LNCaP clone FGC (cell line): Measurements from ENCODE around the gene ZNF831.

ENCODE experiments used
- DNase-seq: peaks from one replicate; pipeline ENCODE4 v3.0.0-alpha.2; 2011; ENCODE audit warnings: low read depth
- H3K4me3 ChIP-seq: 2 replicates; pipeline ENCODE4 v1.5.1; 2011; ENCODE audit warnings: mild to moderate bottlenecking, low read depth, low read length, control low read depth
- CTCF ChIP-seq: IDR thresholded peaks from 2 replicates; pipeline ENCODE4 v1.5.1; 2012; ENCODE audit warnings: mild to moderate bottlenecking; ENCODE audit not compliant: control insufficient read depth, insufficient read depth; ENCODE audit errors: extremely low read depth

The ZNF831 gene

GRCh38 chr20:59122566-59122919, 41.1 kb upstream of the ZNF831 start:
- no peak for DNase-seq
- no peak for TF ChIP-seq CTCF
- no peak overlapping the region for H3K4me3 ChIP-seq

- no peak overlapping the region for H3K4me3 ChIP-seq
- TF ChIP-seq CTCF: no peak
- DNase-seq: no peak
Observed at GRCh38 chr20:59123011-59123677, 40.5 kb upstream of the ZNF831 start.

- no peak overlapping the region for H3K4me3 ChIP-seq
- DNase-seq: no peak
- TF ChIP-seq CTCF: no peak
Observed at GRCh38 chr20:59123678-59124255, 39.9 kb upstream of the ZNF831 start.

- H3K4me3 ChIP-seq: no peak overlapping the region
- no peak for DNase-seq
Observed at GRCh38 chr20:59124296-59125029, 39.2 kb upstream of the ZNF831 start.

GRCh38 chr20:59125332-59125731, 38.3 kb upstream of the ZNF831 start:
- H3K4me3 ChIP-seq: no peak overlapping the region
- DNase-seq: no peak
- TF ChIP-seq CTCF: no peak

More at GRCh38 chr20:59124296-59125029, 39.2 kb upstream of the ZNF831 start:
- no peak for TF ChIP-seq CTCF

- TF ChIP-seq CTCF: no peak
- H3K4me3 ChIP-seq: no peak overlapping the region
- DNase-seq: no peak
Observed at GRCh38 chr20:59125836-59126235, 37.8 kb upstream of the ZNF831 start.
